BE2C (cell line): Measurements from ENCODE around the gene MAP3K6.

ENCODE experiments used
- DNase-seq: peaks from one replicate; pipeline ENCODE4 v3.0.0-alpha.2; 2020
- H3K27me3 ChIP-seq: fragments of 250-450 bp; sonication (Bioruptor Pico); 2 replicates; pipeline ENCODE4 v1.5.1; 2020; ENCODE audit warnings: mild to moderate bottlenecking
- H3K36me3 ChIP-seq: fragments of 250-450 bp; sonication (Bioruptor Pico); 2 replicates; pipeline ENCODE4 v1.5.1; 2020; ENCODE audit warnings: mild to moderate bottlenecking
- H3K4me1 ChIP-seq: fragments of 250-450 bp; sonication (Bioruptor Pico); 2 replicates; pipeline ENCODE4 v1.5.1; 2020
- H3K4me3 ChIP-seq: 2 replicates; pipeline ENCODE4 v1.5.1; 2011; ENCODE audit warnings: low read depth, low read length
- H3K9me3 ChIP-seq: fragments of 250-450 bp; sonication (Bioruptor Pico); 2 replicates; pipeline ENCODE4 v1.5.1; 2020
- TF ChIP-seq, protein P1 (sequence below): IDR thresholded peaks from 2 replicates; pipeline ENCODE4 v1.5.1; 2012; ENCODE audit warnings: mild to moderate bottlenecking, low read depth, low read length

MAP3K6 gene

DNA sequence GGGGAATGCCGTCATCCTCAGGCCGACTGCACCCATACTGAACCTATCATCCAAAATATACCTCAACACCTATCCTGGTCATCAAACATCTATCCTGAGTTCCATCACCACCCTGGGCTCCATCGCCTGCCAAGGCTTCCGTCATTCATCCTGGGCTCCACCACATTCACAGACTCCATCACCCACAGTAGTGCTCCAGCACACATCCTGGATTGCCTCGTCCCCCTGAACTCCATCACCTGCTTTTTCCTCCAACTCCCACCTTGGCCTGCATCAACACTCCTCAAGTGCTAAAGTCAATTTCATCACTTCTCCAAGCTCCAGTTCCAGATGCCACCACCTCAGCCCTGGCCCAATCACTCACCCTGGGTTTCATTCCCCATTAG, 7.8 kb downstream of the MAP3K6 start:
- Histone ChIP-seq H3K36me3 (no peaks in the 10 kb centered on the region), H3K4me1 (no peaks in the 10 kb centered on the region), H3K9me3 (no peaks in the 10 kb centered on the region), H3K4me3 (no peak overlapping the region), H3K27me3 (no peaks in the 10 kb centered on the region)
- TF ChIP-seq, protein P1, sequence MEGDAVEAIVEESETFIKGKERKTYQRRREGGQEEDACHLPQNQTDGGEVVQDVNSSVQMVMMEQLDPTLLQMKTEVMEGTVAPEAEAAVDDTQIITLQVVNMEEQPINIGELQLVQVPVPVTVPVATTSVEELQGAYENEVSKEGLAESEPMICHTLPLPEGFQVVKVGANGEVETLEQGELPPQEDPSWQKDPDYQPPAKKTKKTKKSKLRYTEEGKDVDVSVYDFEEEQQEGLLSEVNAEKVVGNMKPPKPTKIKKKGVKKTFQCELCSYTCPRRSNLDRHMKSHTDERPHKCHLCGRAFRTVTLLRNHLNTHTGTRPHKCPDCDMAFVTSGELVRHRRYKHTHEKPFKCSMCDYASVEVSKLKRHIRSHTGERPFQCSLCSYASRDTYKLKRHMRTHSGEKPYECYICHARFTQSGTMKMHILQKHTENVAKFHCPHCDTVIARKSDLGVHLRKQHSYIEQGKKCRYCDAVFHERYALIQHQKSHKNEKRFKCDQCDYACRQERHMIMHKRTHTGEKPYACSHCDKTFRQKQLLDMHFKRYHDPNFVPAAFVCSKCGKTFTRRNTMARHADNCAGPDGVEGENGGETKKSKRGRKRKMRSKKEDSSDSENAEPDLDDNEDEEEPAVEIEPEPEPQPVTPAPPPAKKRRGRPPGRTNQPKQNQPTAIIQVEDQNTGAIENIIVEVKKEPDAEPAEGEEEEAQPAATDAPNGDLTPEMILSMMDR: no peak
- DNase-seq: no peak

DNA sequence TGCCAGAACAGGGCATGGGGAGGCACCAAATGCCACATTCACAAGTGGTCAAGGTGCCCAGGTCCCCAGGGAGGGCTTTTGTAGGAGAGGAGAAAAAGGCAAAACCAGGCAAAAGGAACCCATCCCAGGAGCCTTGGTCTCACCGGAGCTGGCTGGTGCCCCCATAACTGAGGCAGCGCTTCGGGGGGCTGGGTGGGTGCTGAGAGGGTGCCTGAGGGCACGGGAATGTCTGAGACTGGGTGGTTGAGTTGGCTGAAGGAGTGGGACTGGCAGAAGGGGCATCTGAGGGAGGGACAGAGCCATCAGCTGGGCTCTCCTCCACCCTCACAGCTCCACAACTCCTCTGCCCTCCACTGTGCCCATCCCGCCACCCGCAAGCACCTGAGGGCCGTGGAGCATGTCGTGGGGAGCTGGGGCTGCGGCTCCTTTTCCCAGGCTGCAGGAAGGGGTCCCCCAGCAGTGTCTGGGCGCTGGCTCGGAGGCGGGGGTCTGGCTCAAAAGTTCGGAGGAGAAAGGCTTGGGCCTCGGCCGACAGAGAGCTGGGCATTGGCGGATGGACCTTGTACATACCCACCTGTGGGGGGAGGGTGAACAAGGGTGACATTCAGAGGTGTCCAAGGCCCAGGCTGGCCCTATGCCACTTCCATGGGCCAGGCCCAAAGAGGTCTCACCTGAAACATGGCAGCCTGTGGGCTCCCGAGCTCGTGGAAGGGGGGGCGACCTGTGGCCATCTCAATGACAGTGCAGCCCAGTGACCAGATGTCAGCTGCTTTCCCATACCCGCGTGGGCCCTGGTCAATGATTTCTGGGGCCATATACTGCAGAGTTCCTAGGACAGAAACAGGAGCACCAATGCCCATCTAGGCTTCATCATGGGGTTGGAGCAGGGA, 8.5 kb downstream of the MAP3K6 start:
- TF ChIP-seq, protein P1: no peak
- no peak for DNase-seq
- Histone ChIP-seq H3K27me3 (no peaks in the 10 kb centered on the region), H3K4me3 (no peak overlapping the region), H3K9me3 (no peaks in the 10 kb centered on the region), H3K36me3 (no peaks in the 10 kb centered on the region), H3K4me1 (no peaks in the 10 kb centered on the region)

DNA sequence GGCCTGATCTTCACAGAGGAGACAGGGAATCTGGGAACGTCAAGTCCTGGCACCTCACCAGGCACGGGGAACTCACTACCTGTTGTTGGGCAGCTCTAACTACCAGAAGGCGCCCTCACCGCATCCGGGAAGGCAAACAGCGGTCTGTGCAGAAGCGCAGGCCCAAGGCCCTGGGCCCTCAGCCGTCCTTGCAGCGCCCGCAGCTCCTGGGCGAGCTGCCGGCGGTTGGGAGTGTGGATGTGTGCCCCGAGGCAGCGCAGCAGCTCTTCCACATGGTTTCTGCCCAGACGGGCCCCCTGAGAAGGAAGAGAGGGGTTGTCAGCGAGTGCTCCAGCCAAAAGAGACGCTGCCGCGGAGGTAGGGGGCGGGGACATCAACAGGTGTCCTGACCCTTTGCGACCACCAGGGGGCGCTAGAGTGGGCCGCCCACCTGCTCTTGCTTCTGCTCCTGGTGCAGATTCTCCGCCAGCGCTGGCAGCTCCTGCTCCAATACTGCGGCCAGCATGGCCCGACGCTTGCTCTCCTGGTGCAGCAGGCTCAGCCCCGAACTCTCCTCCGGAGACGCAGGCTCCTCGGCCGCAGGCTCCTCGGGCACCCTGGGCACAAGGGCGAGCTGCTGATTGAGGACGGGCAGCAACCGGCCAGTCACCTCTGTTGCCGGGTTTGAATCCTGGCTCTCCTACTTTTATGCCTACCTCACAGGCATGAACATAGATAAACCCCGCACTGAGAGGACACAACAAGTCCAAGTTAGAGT, 9.3 kb downstream of the MAP3K6 start:
- peak; percentile 68 for DNase-seq
- no peaks in the 10 kb centered on the region for H3K4me1 ChIP-seq

DNA sequence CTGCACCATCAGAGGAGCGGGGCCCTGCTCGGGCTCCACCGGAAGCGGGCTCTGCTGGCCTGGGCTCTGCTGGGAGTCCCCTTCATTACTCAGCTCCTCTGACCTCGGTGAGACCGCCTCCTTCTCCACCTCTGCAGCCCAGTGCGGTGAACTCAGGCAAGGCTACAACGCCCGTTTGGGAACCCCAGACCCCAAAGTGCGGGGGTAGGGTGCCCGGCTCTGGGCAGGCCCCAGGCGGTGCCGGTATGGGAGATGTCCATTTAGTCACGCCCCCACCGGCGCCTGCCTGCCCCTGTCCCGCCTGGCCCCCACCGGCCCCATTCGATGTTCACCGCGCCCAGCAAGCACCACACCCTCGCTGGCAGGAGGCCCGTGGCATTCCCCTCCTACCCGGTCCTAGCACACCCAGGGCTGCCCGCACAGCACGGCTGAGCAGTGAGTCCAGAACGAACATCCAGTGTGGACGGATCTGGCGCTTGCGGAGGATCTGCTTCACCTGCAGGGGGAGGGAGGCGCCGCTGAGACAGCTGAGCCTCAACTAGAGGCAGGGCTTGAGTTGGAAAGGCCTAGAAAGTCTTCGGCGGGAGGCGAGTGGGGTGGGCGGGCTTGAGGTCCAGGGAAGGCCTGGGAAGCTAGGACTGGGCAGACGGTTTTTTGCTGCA, 10.0 kb downstream of the MAP3K6 start:
- Histone ChIP-seq H3K4me1 (no peaks in the 10 kb centered on the region), H3K9me3 (no peaks in the 10 kb centered on the region), H3K4me3 (no peak overlapping the region), H3K36me3 (no peaks in the 10 kb centered on the region), H3K27me3 (no peaks in the 10 kb centered on the region)
- TF ChIP-seq, protein P1: no peak
- DNase-seq: no peak

More for the DNA sequence above, 9.3 kb downstream of the MAP3K6 start:
- H3K27me3 ChIP-seq: no peaks in the 10 kb centered on the region
- TF ChIP-seq, protein P1: peak; percentile 69
- H3K4me3 ChIP-seq: no peak overlapping the region
- H3K36me3 ChIP-seq: no peaks in the 10 kb centered on the region
- H3K9me3 ChIP-seq: no peaks in the 10 kb centered on the region

DNA sequence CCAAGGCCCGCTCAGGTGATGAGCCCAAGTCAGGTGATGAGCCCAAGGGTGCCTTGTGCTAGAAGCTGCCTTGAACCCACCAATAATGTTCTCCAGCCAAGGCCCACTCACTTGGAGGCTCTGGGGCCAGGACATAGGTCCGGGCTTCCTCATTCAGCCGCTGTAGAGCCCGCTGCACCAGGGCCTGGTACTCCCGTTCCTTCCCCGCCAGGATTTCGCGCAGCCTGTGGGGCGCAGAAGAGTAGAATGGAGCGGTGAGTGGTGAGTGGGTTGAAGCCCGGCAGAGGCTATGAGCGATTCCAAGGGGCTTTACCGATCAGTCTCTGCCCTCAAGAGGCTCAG, 10.5 kb downstream of the MAP3K6 start:
- H3K36me3 ChIP-seq: no peaks in the 10 kb centered on the region
- no peaks in the 10 kb centered on the region for H3K4me1 ChIP-seq
- TF ChIP-seq, protein P1: no peak
- no peak for DNase-seq
- no peaks in the 10 kb centered on the region for H3K27me3 ChIP-seq
- no peak overlapping the region for H3K4me3 ChIP-seq
- no peaks in the 10 kb centered on the region for H3K9me3 ChIP-seq
